Gastrocnemius medialis (tissue), 4 donors: ENCODE results near the gene BEND4. TPM values are rescaled to one million over a fixed set of nuclear protein-coding genes. Genes with fewer than 3 reads are reported as not detected.

Experiments used
- ATAC-seq, 2 donors: fragments of 150-250 bp; one replicate each; pipeline ENCODE4 v1.9.1; 2016
- DNase-seq, 2 donors: peaks; one replicate each; pipeline ENCODE4 v3.0.0-alpha.2; 2019
- H3K27ac ChIP-seq, 4 donors: fragments of 200-600 bp; sonication (generic); 1 replicate in 1 of 4; 2 replicates in 3 of 4; pipeline ENCODE4 v1.5.1; 2016 to 2018; ENCODE audit warnings: mild to moderate bottlenecking in 2 of 4, moderate library complexity in 1 of 4
- H3K27me3 ChIP-seq, 3 donors: fragments of 200-600 bp; sonication (generic) in 2 of 3; 1 replicate in 1 of 3; 2 replicates in 2 of 3; pipeline versions ENCODE4 v1.5.1 to v1.6.0; 2016 to 2019; ENCODE audit warnings: mild to moderate bottlenecking in 1 of 3, moderate library complexity in 1 of 3
- H3K36me3 ChIP-seq, 2 donors: fragments of 200-600 bp; sonication (generic) in 1 of 2; one replicate each; pipeline ENCODE4 v1.5.1; 2017 to 2018
- H3K4me1 ChIP-seq, 2 donors: fragments of 200-600 bp; sonication (generic) in 1 of 2; one replicate each; pipeline ENCODE4 v1.5.1; 2016 to 2017; ENCODE audit warnings: mild to moderate bottlenecking in 2 of 2
- H3K4me3 ChIP-seq, 4 donors: fragments of 200-600 bp; sonication (generic) in 3 of 4; 1 replicate in 1 of 4; 2 replicates in 3 of 4; pipeline ENCODE4 v1.5.1; 2016 to 2019; ENCODE audit warnings: mild to moderate bottlenecking in 2 of 4
- H3K9me3 ChIP-seq, 3 donors: fragments of 200-600 bp; sonication (generic) in 2 of 3; 1 replicate in 1 of 3; 2 replicates in 2 of 3; pipeline ENCODE4 v1.5.1; 2016 to 2019
- CTCF ChIP-seq, 5 experiments: fragments of 450-650 bp in 3 of 5; fragments of 200-600 bp in 2 of 5; sonication (generic) in 2 of 5; IDR thresholded peaks in 4 of 5; conservative IDR thresholded peaks in 1 of 5; 1 replicate in 4 of 5; 2 replicates in 1 of 5; pipeline ENCODE4 v1.5.1; 2016 to 2019; ENCODE audit warnings: antibody characterized with exemption in 5 of 5, mild to moderate bottlenecking in 3 of 5, moderate library complexity in 3 of 5
- POLR2A ChIP-seq, 2 donors: fragments of 450-650 bp; IDR thresholded peaks; one replicate each; pipeline ENCODE4 v1.6.1; 2017; ENCODE audit warnings: antibody characterized with exemption in 2 of 2, mild to moderate bottlenecking in 2 of 2, moderate library complexity in 2 of 2
- in situ Hi-C, 4 donors: fragments of 200-750 bp; cut with MboI; loops; one replicate each; pipeline versions ENCODE4 v1.15.0 to v1.8.0; 2017; ENCODE audit warnings: low sequenced_read_pairs in 4 of 4
- intact Hi-C: fragments of 100-400 bp; cut with DNase I; formaldehyde crosslinking; loops from one replicate; pipeline ENCODE4 v1.15.1; 2023; ENCODE audit warnings: low total_unique reads
- total RNA-seq, 4 donors: library from RNA; depleted of rRNA; stranded (reverse); fragments of >200 nt; gene quantifications; one replicate each; pipeline versions ENCODE4 v1.1.0 to v1.2.3, GENCODE V29; 2016

Gene BEND4
- not detected for total RNA-seq

GRCh38 chr4:42152507-42153504 lies at the start of gene BEND4:
Gene BEND4, minus strand, starts transcription at chr4:42152655. Its CDS starts 512 bp downstream, at chr4:42152143.
- Histone ChIP-seq H3K27ac (no peak within 1 kb of the TSS), H3K4me3 (peak within 1 kb of the TSS; percentile 28 to 39 (median 36)), H3K27me3 (peaks cover 45 to 52% (median 47%) of the 10 kb centered on the region in 3 donors), H3K36me3 (no peaks in the 10 kb centered on the region), H3K9me3 (no peaks in the 10 kb centered on the region), H3K4me1 (no peaks in the 10 kb centered on the region)
- in situ Hi-C loops (no loop called here), intact Hi-C loops (no loop called here)
- DNase-seq = no peak
- TF ChIP-seq CTCF (IDR thresholded peaks at IDR 0.05 in 4 of 5, conservative IDR thresholded peaks at IDR 0.05 in 1 of 5) (no peak), POLR2A (IDR thresholded peaks at IDR 0.05) (no peak)
- no peak for ATAC-seq

DNA sequence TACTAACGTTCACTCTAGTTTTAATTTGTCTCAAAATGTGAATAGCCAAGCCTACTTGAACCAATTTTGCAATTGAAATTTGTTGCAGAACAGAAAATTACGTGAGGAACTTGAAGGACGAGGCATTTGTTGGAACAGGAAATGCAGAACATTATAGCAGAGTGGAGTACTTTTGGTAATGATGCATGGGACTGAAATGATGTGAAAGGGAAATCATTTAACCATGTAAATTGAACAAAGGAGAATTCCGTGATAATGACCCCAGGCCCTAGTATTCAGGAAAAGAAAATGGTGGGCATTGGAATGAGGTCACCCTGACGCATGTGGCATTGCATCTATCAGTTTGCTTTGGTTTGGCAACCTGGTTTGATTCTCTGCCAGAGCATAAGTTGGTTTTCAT lies 44.9 kb upstream of the BEND4 start:
- in situ Hi-C loops (no loop called here), intact Hi-C loops (no loop called here)
- DNase-seq (no peak), ATAC-seq (no peak)
- no peaks in the 10 kb centered on the region for H3K4me1 ChIP-seq
- no peaks in the 10 kb centered on the region for H3K27me3 ChIP-seq
- H3K9me3 ChIP-seq = no peaks in the 10 kb centered on the region
- H3K27ac ChIP-seq = no peak overlapping the region
- H3K4me3 ChIP-seq = no peak overlapping the region
- no peaks in the 10 kb centered on the region for H3K36me3 ChIP-seq
- TF ChIP-seq POLR2A (IDR thresholded peaks at IDR 0.05) (no peak), CTCF (IDR thresholded peaks at IDR 0.05 in 4 of 5, conservative IDR thresholded peaks at IDR 0.05 in 1 of 5) (no peak)

- intact Hi-C loops = no loop called here
- Histone ChIP-seq H3K4me1 (no peaks in the 10 kb centered on the region), H3K27me3 (no peaks in the 10 kb centered on the region), H3K27ac (no peak overlapping the region), H3K4me3 (no peak overlapping the region), H3K9me3 (no peaks in the 10 kb centered on the region), H3K36me3 (no peaks in the 10 kb centered on the region)
- TF ChIP-seq CTCF (IDR thresholded peaks at IDR 0.05 in 4 of 5, conservative IDR thresholded peaks at IDR 0.05 in 1 of 5) (no peak), POLR2A (IDR thresholded peaks at IDR 0.05) (no peak)
- ATAC-seq = no peak
- in situ Hi-C loops = no loop called here
- no peak for DNase-seq
Observed at GRCh38 chr4:42172921-42173320, 20.5 kb upstream of the BEND4 start.

DNA sequence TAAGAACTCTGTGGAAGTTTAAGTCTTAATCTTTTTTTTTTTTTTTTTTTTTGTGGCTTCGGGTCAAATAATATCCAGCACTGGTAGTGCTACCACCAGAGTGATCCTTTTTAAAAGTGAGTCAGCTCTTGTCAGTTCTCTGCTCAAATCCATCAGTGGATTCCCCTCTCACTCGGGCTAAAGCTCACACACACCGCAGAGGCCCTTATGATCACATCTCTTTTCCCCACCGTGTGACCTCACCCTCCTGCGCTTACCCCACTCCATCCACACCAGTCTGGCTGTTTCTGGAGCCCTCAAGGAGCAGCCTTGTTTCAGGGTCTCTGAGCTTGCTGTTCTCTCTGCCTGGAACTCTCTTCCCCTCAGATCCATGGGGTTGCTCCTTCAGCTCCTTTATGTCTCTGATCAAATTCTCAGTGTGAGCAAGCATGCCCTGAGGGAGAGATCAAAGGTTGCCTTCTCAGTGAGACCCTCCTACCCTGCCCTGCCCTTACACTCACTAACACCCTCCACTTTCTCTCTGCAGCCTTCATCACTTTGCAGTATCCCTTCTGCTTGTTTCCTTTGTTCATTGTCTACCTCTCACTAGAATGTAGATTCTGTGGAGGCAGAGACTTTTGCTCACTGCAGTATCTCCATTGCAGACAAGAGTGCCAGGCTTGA lies 19.8 kb upstream of the BEND4 start:
- no peak overlapping the region for H3K4me3 ChIP-seq
- intact Hi-C loops = no loop called here
- no peaks in the 10 kb centered on the region for H3K27me3 ChIP-seq
- DNase-seq (no peak), ATAC-seq (no peak)
- in situ Hi-C loops = no loop called here
- no peak overlapping the region for H3K27ac ChIP-seq
- no peaks in the 10 kb centered on the region for H3K36me3 ChIP-seq
- no peak for TF ChIP-seq POLR2A (IDR thresholded peaks at IDR 0.05)
- no peak for TF ChIP-seq CTCF (IDR thresholded peaks at IDR 0.05 in 4 of 5, conservative IDR thresholded peaks at IDR 0.05 in 1 of 5)
- no peaks in the 10 kb centered on the region for H3K9me3 ChIP-seq
- no peaks in the 10 kb centered on the region for H3K4me1 ChIP-seq
